IPS-15b (cell line): ENCODE measurements around the gene EXOC8.

ENCODE experiments used
- H3K27me3 ChIP-seq: one replicate; pipeline ENCODE4 v1.6.1; 2013; ENCODE audit warnings: low read length; ENCODE audit not compliant: control insufficient read depth, insufficient read depth
- H3K36me3 ChIP-seq: one replicate; pipeline ENCODE4 v1.6.1; 2013; ENCODE audit warnings: low read length; ENCODE audit not compliant: control insufficient read depth, insufficient read depth
- H3K4me1 ChIP-seq: one replicate; pipeline ENCODE4 v1.6.1; 2013; ENCODE audit warnings: mild to moderate bottlenecking, low read length; ENCODE audit not compliant: control insufficient read depth, insufficient read depth
- H3K4me3 ChIP-seq: one replicate; pipeline ENCODE4 v1.5.1; 2013; ENCODE audit warnings: low read depth, low read length
- H3K9ac ChIP-seq: one replicate; pipeline ENCODE4 v1.6.1; 2013; ENCODE audit warnings: low read depth, mild to moderate bottlenecking, low read length
- H3K9me3 ChIP-seq: one replicate; pipeline ENCODE4 v1.6.1; 2013; ENCODE audit warnings: mild to moderate bottlenecking, low read length; ENCODE audit not compliant: control insufficient read depth, insufficient read depth

EXOC8 gene

GRCh38 chr1:231337472-231338269, at the start of gene EXOC8:
Gene EXOC8 (minus strand): TSS chr1:231337852. CDS start chr1:231337745, 107 bp downstream.
- Histone ChIP-seq H3K36me3 (no peaks in the 10 kb centered on the region), H3K4me1 (peaks cover 3% of the 10 kb centered on the region), H3K9ac (peak within 1 kb of the TSS; percentile 88), H3K4me3 (peak within 1 kb of the TSS; percentile 92), H3K27me3 (no peaks in the 10 kb centered on the region), H3K9me3 (no peaks in the 10 kb centered on the region)

- Histone ChIP-seq H3K9me3 (no peaks in the 10 kb centered on the region), H3K9ac (no peak overlapping the region), H3K4me1 (no peaks in the 10 kb centered on the region), H3K36me3 (no peaks in the 10 kb centered on the region), H3K4me3 (no peak overlapping the region), H3K27me3 (no peaks in the 10 kb centered on the region)
These were observed 48.8 kb upstream of the EXOC8 start for GRCh38 chr1:231386466-231386865.

GRCh38 chr1:231385416-231385748, 47.7 kb upstream of the EXOC8 start:
- no peak overlapping the region for H3K4me3 ChIP-seq
- H3K36me3 ChIP-seq: no peaks in the 10 kb centered on the region
- no peaks in the 10 kb centered on the region for H3K9me3 ChIP-seq
- no peaks in the 10 kb centered on the region for H3K27me3 ChIP-seq
- no peak overlapping the region for H3K9ac ChIP-seq
- no peaks in the 10 kb centered on the region for H3K4me1 ChIP-seq

GRCh38 chr1:231384696-231385415, 47.2 kb upstream of the EXOC8 start:
- H3K9ac ChIP-seq: no peak overlapping the region
- H3K4me1 ChIP-seq: no peaks in the 10 kb centered on the region
- H3K27me3 ChIP-seq: no peaks in the 10 kb centered on the region
- H3K4me3 ChIP-seq: no peak overlapping the region
- H3K9me3 ChIP-seq: no peaks in the 10 kb centered on the region
- H3K36me3 ChIP-seq: no peaks in the 10 kb centered on the region

GRCh38 chr1:231383159-231383860, 45.7 kb upstream of the EXOC8 start:
- no peaks in the 10 kb centered on the region for H3K4me1 ChIP-seq
- H3K4me3 ChIP-seq: no peak overlapping the region
- H3K27me3 ChIP-seq: no peaks in the 10 kb centered on the region
- no peak overlapping the region for H3K9ac ChIP-seq
- H3K36me3 ChIP-seq: no peaks in the 10 kb centered on the region
- H3K9me3 ChIP-seq: no peaks in the 10 kb centered on the region

- H3K9me3 ChIP-seq: no peaks in the 10 kb centered on the region
- H3K36me3 ChIP-seq: no peaks in the 10 kb centered on the region
- H3K4me1 ChIP-seq: no peaks in the 10 kb centered on the region
- no peak overlapping the region for H3K9ac ChIP-seq
- no peak overlapping the region for H3K4me3 ChIP-seq
- no peaks in the 10 kb centered on the region for H3K27me3 ChIP-seq
These were observed 44.8 kb upstream of the EXOC8 start for GRCh38 chr1:231382426-231382825.

- H3K4me1 ChIP-seq: no peaks in the 10 kb centered on the region
- no peaks in the 10 kb centered on the region for H3K36me3 ChIP-seq
- no peaks in the 10 kb centered on the region for H3K9me3 ChIP-seq
- no peak overlapping the region for H3K4me3 ChIP-seq
- H3K9ac ChIP-seq: no peak overlapping the region
- H3K27me3 ChIP-seq: no peaks in the 10 kb centered on the region
These were observed 44.1 kb upstream of the EXOC8 start for GRCh38 chr1:231381729-231382128.

GRCh38 chr1:231376875-231377549, 39.4 kb upstream of the EXOC8 start:
- Histone ChIP-seq H3K9me3 (no peaks in the 10 kb centered on the region), H3K36me3 (no peaks in the 10 kb centered on the region), H3K9ac (no peak overlapping the region), H3K4me1 (no peaks in the 10 kb centered on the region), H3K27me3 (no peaks in the 10 kb centered on the region), H3K4me3 (no peak overlapping the region)

GRCh38 chr1:231376101-231376500, 38.4 kb upstream of the EXOC8 start:
- no peaks in the 10 kb centered on the region for H3K9me3 ChIP-seq
- no peaks in the 10 kb centered on the region for H3K27me3 ChIP-seq
- H3K4me3 ChIP-seq: no peak overlapping the region
- H3K4me1 ChIP-seq: no peaks in the 10 kb centered on the region
- no peaks in the 10 kb centered on the region for H3K36me3 ChIP-seq
- no peak overlapping the region for H3K9ac ChIP-seq

GRCh38 chr1:231374394-231374793, 36.7 kb upstream of the EXOC8 start:
- Histone ChIP-seq H3K9me3 (no peaks in the 10 kb centered on the region), H3K27me3 (no peaks in the 10 kb centered on the region), H3K4me3 (no peak overlapping the region), H3K9ac (no peak overlapping the region), H3K36me3 (no peaks in the 10 kb centered on the region), H3K4me1 (no peaks in the 10 kb centered on the region)

GRCh38 chr1:231372501-231372900, 34.8 kb upstream of the EXOC8 start:
- no peaks in the 10 kb centered on the region for H3K9me3 ChIP-seq
- no peak overlapping the region for H3K4me3 ChIP-seq
- no peaks in the 10 kb centered on the region for H3K4me1 ChIP-seq
- no peak overlapping the region for H3K9ac ChIP-seq
- H3K27me3 ChIP-seq: no peaks in the 10 kb centered on the region
- no peaks in the 10 kb centered on the region for H3K36me3 ChIP-seq
